Measurements from ENCODE around the gene EPC2.

The EPC2 gene

GRCh38 chr2:148704247-148704646 is 59.7 kb downstream of the EPC2 start:
- no peak for TF ChIP-seq CTCF (IDR thresholded peaks at IDR 0.05; ENCODE audit: low read depth, low read length, missing control alignments)
- DNase-seq (ENCODE audit: low read depth): no peak
- no peak overlapping the region for H3K4me3 ChIP-seq (ENCODE audit: low read depth, low read length)

GRCh38 chr2:148716378-148716920 is 71.9 kb downstream of the EPC2 start:
- DNase-seq (ENCODE audit: low read depth): no peak
- no peak overlapping the region for H3K4me3 ChIP-seq (ENCODE audit: low read depth, low read length)
- TF ChIP-seq CTCF (IDR thresholded peaks at IDR 0.05; ENCODE audit: low read depth, low read length, missing control alignments): no peak

- no peak for DNase-seq (ENCODE audit: low read depth)
- no peak for TF ChIP-seq CTCF (IDR thresholded peaks at IDR 0.05; ENCODE audit: low read depth, low read length, missing control alignments)
- no peak overlapping the region for H3K4me3 ChIP-seq (ENCODE audit: low read depth, low read length)
Measured at GRCh38 chr2:148718039-148718438, 73.5 kb downstream of the EPC2 start.

- no peak for DNase-seq (ENCODE audit: low read depth)
- H3K4me3 ChIP-seq (ENCODE audit: low read depth, low read length): no peak overlapping the region
- TF ChIP-seq CTCF (IDR thresholded peaks at IDR 0.05; ENCODE audit: low read depth, low read length, missing control alignments): no peak
Measured at GRCh38 chr2:148719195-148719749, 74.7 kb downstream of the EPC2 start.

GRCh38 chr2:148719941-148720436 is 75.4 kb downstream of the EPC2 start:
- no peak for TF ChIP-seq CTCF (IDR thresholded peaks at IDR 0.05; ENCODE audit: low read depth, low read length, missing control alignments)

GRCh38 chr2:148720501-148721001 is 76.0 kb downstream of the EPC2 start:
- TF ChIP-seq CTCF (IDR thresholded peaks at IDR 0.05; ENCODE audit: low read depth, low read length, missing control alignments): no peak
- DNase-seq (ENCODE audit: low read depth): no peak
- no peak overlapping the region for H3K4me3 ChIP-seq (ENCODE audit: low read depth, low read length)

More at GRCh38 chr2:148719941-148720436, 75.4 kb downstream of the EPC2 start:
- no peak overlapping the region for H3K4me3 ChIP-seq (ENCODE audit: low read depth, low read length)
- no peak for DNase-seq (ENCODE audit: low read depth)

GRCh38 chr2:148721520-148721931 is 77.0 kb downstream of the EPC2 start:
- H3K4me3 ChIP-seq (ENCODE audit: low read depth, low read length): no peak overlapping the region
- TF ChIP-seq CTCF (IDR thresholded peaks at IDR 0.05; ENCODE audit: low read depth, low read length, missing control alignments): no peak
- DNase-seq (ENCODE audit: low read depth): no peak
